B cell (primary cell): ENCODE measurements around the gene TAOK2. TPM values are rescaled to one million over a fixed set of nuclear protein-coding genes. Genes with fewer than 3 reads are reported as not detected.

Experiments
- ATAC-seq: fragments of 200-7000 bp; cut with Tn5 transposase; one replicate; pipeline ENCODE4 v1.10.0; 2021; ENCODE audit warnings: low read depth, mild to moderate bottlenecking, moderate number of reproducible peaks, moderate library complexity
- CTCF ChIA-PET: fragments of 350-600 bp; sonication (Branson Sonifier 250); formaldehyde crosslinking; loops from one replicate; lab custom pipeline; 2021; ENCODE audit warnings: antibody characterized with exemption, inconsistent platforms; lab: Charles Lee
- POLR2A ChIA-PET: fragments of 350-600 bp; sonication (Branson Sonifier 250); formaldehyde crosslinking; loops from one replicate; lab custom pipeline; 2021; ENCODE audit warnings: antibody characterized with exemption; lab: Charles Lee
- DNase-seq: peaks from one replicate; pipeline ENCODE4 v3.0.0; 2013
- H2AFZ ChIP-seq: 2 replicates; pipeline ENCODE4 v1.6.1; 2012; ENCODE audit warnings: mild to moderate bottlenecking, low read depth, low read length; ENCODE audit not compliant: insufficient read depth, poor library complexity, severe bottlenecking
- H3K27ac ChIP-seq, 2 donors: 1 replicate in 1 of 2; 2 replicates in 1 of 2; pipeline ENCODE4 v1.5.1; 2012 to 2013; ENCODE audit warnings: low read length in 2 of 2, mild to moderate bottlenecking in 2 of 2, moderate library complexity in 1 of 2
- H3K27me3 ChIP-seq, 4 experiments: fragments of 200-600 bp in 1 of 4; sonication (generic) in 1 of 4; replicated peaks in 1 of 4; 1 replicate in 2 of 4; 2 replicates in 2 of 4; pipeline versions ENCODE4 v1.6.1 to v1.7.0; 2013 to 2016; ENCODE audit warnings: low read length in 3 of 4, mild to moderate bottlenecking in 2 of 4, mixed read lengths in 1 of 4, moderate library complexity in 1 of 4; ENCODE audit not compliant: insufficient read depth in 4 of 4, control insufficient read depth in 3 of 4; ENCODE audit errors: control extremely low read depth in 1 of 4
- H3K36me3 ChIP-seq, 2 experiments: replicated peaks in 1 of 2; 1 replicate in 1 of 2; 2 replicates in 1 of 2; pipeline versions ENCODE4 v1.6.1 to v1.7.1; 2013; ENCODE audit warnings: low read length in 1 of 2; ENCODE audit not compliant: insufficient read depth in 2 of 2, control insufficient read depth in 1 of 2; ENCODE audit errors: control extremely low read depth in 1 of 2, extremely low read depth in 1 of 2
- H3K4me1 ChIP-seq, 2 donors: fragments of 200-600 bp in 1 of 2; sonication (generic) in 1 of 2; 1 replicate in 1 of 2; 2 replicates in 1 of 2; pipeline versions ENCODE4 v1.5.1 to v1.6.1; 2013 to 2017; ENCODE audit warnings: low read length in 2 of 2; ENCODE audit not compliant: control insufficient read depth in 2 of 2, insufficient read depth in 2 of 2
- H3K4me2 ChIP-seq: replicated peaks from 2 replicates; pipeline ENCODE3; 2012; ENCODE audit warnings: mild to moderate bottlenecking, low read depth, low read length; ENCODE audit not compliant: poor library complexity, severe bottlenecking
- H3K4me3 ChIP-seq, 5 experiments: fragments of 200-600 bp in 1 of 5; sonication (generic) in 1 of 5; 1 replicate in 3 of 5; 2 replicates in 2 of 5; pipeline versions ENCODE4 v1.5.1 to v1.7.0; 2011 to 2016; ENCODE audit warnings: low read length in 4 of 5, mild to moderate bottlenecking in 4 of 5, low read depth in 2 of 5, control low read depth in 1 of 5, moderate library complexity in 1 of 5; ENCODE audit not compliant: insufficient read depth in 1 of 5; ENCODE audit errors: control extremely low read depth in 1 of 5, extremely low read depth in 1 of 5
- H3K79me2 ChIP-seq: fragments of 200-600 bp; sonication (generic); one replicate; pipeline ENCODE4 v1.6.0; 2016; ENCODE audit warnings: low read length; ENCODE audit not compliant: control insufficient read depth, insufficient read depth
- H3K9ac ChIP-seq: fragments of 200-600 bp; sonication (generic); 2 replicates; pipeline ENCODE4 v1.6.1; 2017; ENCODE audit warnings: mild to moderate bottlenecking, low read length, moderate library complexity
- H3K9me3 ChIP-seq, 3 donors: one replicate each; pipeline versions ENCODE4 v1.6.1 to v1.7.1; 2013; ENCODE audit warnings: low read length in 2 of 3; ENCODE audit not compliant: control insufficient read depth in 2 of 3, insufficient read depth in 1 of 3; ENCODE audit errors: control extremely low read depth in 1 of 3
- H4K20me1 ChIP-seq: 2 replicates; pipeline ENCODE4 v1.6.0; 2012; ENCODE audit warnings: mild to moderate bottlenecking, low read length; ENCODE audit not compliant: insufficient read depth, control insufficient read depth, poor library complexity, severe bottlenecking
- H3K27ac Mint-ChIP-seq: one replicate; pipeline ENCODE4 v1.8.0; 2021; ENCODE audit warnings: mixed read lengths
- H3K27me3 Mint-ChIP-seq: one replicate; pipeline ENCODE4 v1.8.0; 2021; ENCODE audit warnings: mixed read lengths
- H3K4me1 Mint-ChIP-seq: one replicate; pipeline ENCODE4 v1.8.0; 2021; ENCODE audit warnings: mixed read lengths
- H3K4me3 Mint-ChIP-seq: one replicate; pipeline ENCODE4 v1.8.0; 2021; ENCODE audit warnings: mixed read lengths
- H3K9me3 Mint-ChIP-seq: one replicate; pipeline ENCODE4 v1.8.0; 2022; ENCODE audit warnings: mixed read lengths; ENCODE audit not compliant: insufficient read depth
- EZH2 ChIP-seq: IDR thresholded peaks from 2 replicates; pipeline ENCODE4 v1.6.1; 2012; ENCODE audit warnings: borderline replicate concordance, low read depth, mild to moderate bottlenecking, moderate library complexity, low read length; ENCODE audit not compliant: insufficient read depth, poor library complexity, severe bottlenecking
- WGBS: methylation state at CpG from one replicate; pipeline ENCODE4 v1.1.5; 2013; ENCODE audit warnings: missing lambda C conversion rate; ENCODE audit not compliant: insufficient coverage; 5-methylcytosine and 5-hydroxymethylcytosine counted together
- intact Hi-C: fragments of 100-400 bp; cut with micrococcal nuclease; formaldehyde crosslinking; loops from one replicate; pipeline ENCODE4 v1.10.0; 2022
- polyA plus RNA-seq: library from polyadenylated mRNA; depleted of rRNA; stranded (reverse); fragments of >200 nt; gene quantifications from 2 replicates; pipeline ENCODE4 v1.2.3, GENCODE V29; 2012
- total RNA-seq, 2 donors: library from RNA; stranded (reverse); fragments of 120-200 nt in 1 of 2; gene quantifications; 1 replicate in 1 of 2; 2 replicates in 1 of 2; pipeline versions ENCODE4 v1.2.3 to v1.2.4, GENCODE V29; 2013 to 2022
- TF ChIP-seq, protein P1 (sequence below): fragments of 200-600 bp; IDR thresholded peaks from one replicate; pipeline ENCODE4 v1.8.0; 2022; ENCODE audit warnings: antibody characterized with exemption, mild to moderate bottlenecking

TAOK2 gene
- total and polyA plus RNA-seq, 2 donors (not counting 1 experiment from before 2014, with no cell fraction given), result 30.3 to 50.8 TPM

- Histone ChIP-seq H3K4me1 (peaks cover 8 to 15% of the 10 kb centered on the region in 2 donors), H3K4me2 (no peak overlapping the region), H3K9me3 (no peaks in the 10 kb centered on the region), H3K79me2 (peaks cover 5% of the 10 kb centered on the region), H2AFZ (no peak overlapping the region), H3K27me3 (no peaks in the 10 kb centered on the region), H3K27ac (no peak overlapping the region), H4K20me1 (no peaks in the 10 kb centered on the region), H3K4me3 (no peak overlapping the region), H3K9ac (no peak overlapping the region), H3K36me3 (peaks cover 0 to 43% of the 10 kb centered on the region in 2 experiments)
- WGBS, result no CpG with 5 or more reads among the region's 5 CpGs
- Mint-ChIP-seq H3K27me3 (no peaks in the 10 kb centered on the region), H3K27ac (no peak overlapping the region), H3K4me3 (no peak overlapping the region), H3K9me3 (no peaks in the 10 kb centered on the region), H3K4me1 (peaks cover 24% of the 10 kb centered on the region)
- ATAC-seq (no peak), DNase-seq (no peak)
- intact Hi-C loops, result no loop called here
- ChIA-PET POLR2A (interaction anchor here (1.2 kb wide), 1 partner anchor 11 kb away, joined by 6 read pairs; no protein-coding TSS in a partner anchor), CTCF (no interaction called here)
- no peak for TF ChIP-seq EZH2
- TF ChIP-seq, protein P1, sequence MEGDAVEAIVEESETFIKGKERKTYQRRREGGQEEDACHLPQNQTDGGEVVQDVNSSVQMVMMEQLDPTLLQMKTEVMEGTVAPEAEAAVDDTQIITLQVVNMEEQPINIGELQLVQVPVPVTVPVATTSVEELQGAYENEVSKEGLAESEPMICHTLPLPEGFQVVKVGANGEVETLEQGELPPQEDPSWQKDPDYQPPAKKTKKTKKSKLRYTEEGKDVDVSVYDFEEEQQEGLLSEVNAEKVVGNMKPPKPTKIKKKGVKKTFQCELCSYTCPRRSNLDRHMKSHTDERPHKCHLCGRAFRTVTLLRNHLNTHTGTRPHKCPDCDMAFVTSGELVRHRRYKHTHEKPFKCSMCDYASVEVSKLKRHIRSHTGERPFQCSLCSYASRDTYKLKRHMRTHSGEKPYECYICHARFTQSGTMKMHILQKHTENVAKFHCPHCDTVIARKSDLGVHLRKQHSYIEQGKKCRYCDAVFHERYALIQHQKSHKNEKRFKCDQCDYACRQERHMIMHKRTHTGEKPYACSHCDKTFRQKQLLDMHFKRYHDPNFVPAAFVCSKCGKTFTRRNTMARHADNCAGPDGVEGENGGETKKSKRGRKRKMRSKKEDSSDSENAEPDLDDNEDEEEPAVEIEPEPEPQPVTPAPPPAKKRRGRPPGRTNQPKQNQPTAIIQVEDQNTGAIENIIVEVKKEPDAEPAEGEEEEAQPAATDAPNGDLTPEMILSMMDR, result no peak
Observed at GRCh38 chr16:29991571-29991904, 17.9 kb downstream of the TAOK2 start.

- ChIA-PET CTCF (interaction anchor here (1.8 kb wide), 1 partner anchor 19 kb away, joined by 5 read pairs; the partner anchor contains the start of gene TAOK2), POLR2A (no interaction called here)
- H2AFZ ChIP-seq, result no peak overlapping the region
- H3K27me3 ChIP-seq, result no peaks in the 10 kb centered on the region
- Mint-ChIP-seq H3K4me1 (peaks cover 30% of the 10 kb centered on the region), H3K4me3 (peak overlapping the region; percentile 32), H3K27me3 (no peaks in the 10 kb centered on the region), H3K9me3 (no peaks in the 10 kb centered on the region), H3K27ac (peak overlapping the region; percentile 53)
- H3K4me2 ChIP-seq, result no peak overlapping the region
- no peak overlapping the region for H3K27ac ChIP-seq
- no peak overlapping the region for H3K9ac ChIP-seq
- ATAC-seq (no peak), DNase-seq (no peak)
- H3K79me2 ChIP-seq, result peaks cover 13% of the 10 kb centered on the region
- peaks cover 0 to 38% of the 10 kb centered on the region in 2 experiments for H3K36me3 ChIP-seq
- TF ChIP-seq, protein P1, result no peak
- no peak for TF ChIP-seq EZH2
- no peak overlapping the region for H3K4me3 ChIP-seq
- WGBS, result 92% methylated on average over 7 of the region's 7 CpGs
- intact Hi-C loops, result no loop called here
- H3K9me3 ChIP-seq, result no peaks in the 10 kb centered on the region
- H4K20me1 ChIP-seq, result no peaks in the 10 kb centered on the region
- H3K4me1 ChIP-seq, result peaks cover 15 to 22% of the 10 kb centered on the region in 2 donors
Observed at GRCh38 chr16:29992344-29992967, 18.8 kb downstream of the TAOK2 start.
